Stimulated activated CD8-positive, alpha-beta memory T cell treated with anti-CD3 and anti-CD28 coated beads, Interleukin-4, amount 100 ng/mL, for 48 hours (primary cell): Measurements from ENCODE around the gene PPP6R2.
A peak's percentile ranks its signal among the peaks of the same experiment; 100 is the strongest.

Source experiments
- DNase-seq: peaks from one replicate; pipeline ENCODE4 v3.0.0-alpha.2; 2020

PPP6R2 gene

GRCh38 chr22:50454556-50455075, 111.5 kb downstream of the PPP6R2 start:
- no peak for DNase-seq

GRCh38 chr22:50455201-50455600, 112.1 kb downstream of the PPP6R2 start:
- DNase-seq = no peak

DNA sequence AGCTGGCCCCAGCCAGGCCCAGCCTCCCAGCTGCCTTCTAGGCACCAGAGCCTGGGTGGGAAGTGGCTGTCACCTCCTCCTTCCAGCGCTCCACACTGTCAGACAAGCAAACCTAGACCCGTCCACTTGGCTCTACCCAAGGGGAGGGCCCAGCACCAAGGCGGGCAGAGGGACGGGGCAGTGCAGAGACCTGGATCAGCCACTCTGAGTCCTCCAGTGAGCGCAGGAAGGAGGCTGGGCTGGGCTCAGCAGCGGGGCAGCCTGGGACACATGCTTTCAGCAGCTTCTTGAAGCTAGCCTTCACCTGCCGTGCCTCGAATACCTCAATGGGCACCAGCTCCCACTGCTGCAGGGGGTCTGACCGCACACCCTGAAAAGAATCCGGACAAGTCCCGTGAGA, 112.9 kb downstream of the PPP6R2 start:
- no peak for DNase-seq

DNA sequence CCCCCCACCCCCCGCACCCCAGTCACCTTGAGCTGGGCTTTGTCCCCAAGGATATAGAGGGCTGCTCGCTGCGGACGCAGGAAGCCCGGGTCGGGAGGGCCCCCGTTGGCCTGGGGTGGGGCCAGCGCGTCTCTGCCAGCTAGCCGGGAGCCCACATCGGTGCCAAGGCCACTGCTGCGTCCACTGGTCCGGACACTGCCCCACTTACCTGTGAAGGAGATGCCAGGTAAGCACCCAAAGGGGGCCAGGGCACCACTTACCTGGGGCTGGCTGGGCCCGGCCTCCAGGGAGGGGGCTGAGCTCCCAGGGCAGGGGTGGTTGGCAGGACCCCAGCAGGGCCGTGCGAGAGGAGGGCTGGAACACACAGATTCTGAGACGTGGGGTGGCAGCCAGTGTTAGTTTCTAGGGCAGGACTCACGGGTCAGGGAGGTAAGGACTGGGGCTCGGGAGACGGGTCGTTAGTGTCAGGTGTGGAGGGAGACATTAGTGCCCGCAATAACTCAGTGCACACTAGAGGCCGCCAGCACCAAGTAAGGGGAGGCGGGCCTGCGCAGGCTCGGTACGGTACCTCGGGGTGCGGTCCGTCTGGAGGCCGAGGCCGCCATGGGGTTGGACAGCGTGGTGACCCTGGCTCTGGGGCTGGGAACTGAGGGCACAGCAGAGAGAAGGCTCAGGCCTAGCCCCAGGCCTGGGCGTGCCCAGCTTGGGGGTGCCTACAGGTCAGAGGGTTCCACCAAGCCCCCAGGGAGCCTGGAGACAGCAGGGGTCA, 113.5 kb downstream of the PPP6R2 start:
- no peak for DNase-seq

- DNase-seq = no peak
These were observed 115.9 kb downstream of the PPP6R2 start for GRCh38 chr22:50459016-50459415.

DNA sequence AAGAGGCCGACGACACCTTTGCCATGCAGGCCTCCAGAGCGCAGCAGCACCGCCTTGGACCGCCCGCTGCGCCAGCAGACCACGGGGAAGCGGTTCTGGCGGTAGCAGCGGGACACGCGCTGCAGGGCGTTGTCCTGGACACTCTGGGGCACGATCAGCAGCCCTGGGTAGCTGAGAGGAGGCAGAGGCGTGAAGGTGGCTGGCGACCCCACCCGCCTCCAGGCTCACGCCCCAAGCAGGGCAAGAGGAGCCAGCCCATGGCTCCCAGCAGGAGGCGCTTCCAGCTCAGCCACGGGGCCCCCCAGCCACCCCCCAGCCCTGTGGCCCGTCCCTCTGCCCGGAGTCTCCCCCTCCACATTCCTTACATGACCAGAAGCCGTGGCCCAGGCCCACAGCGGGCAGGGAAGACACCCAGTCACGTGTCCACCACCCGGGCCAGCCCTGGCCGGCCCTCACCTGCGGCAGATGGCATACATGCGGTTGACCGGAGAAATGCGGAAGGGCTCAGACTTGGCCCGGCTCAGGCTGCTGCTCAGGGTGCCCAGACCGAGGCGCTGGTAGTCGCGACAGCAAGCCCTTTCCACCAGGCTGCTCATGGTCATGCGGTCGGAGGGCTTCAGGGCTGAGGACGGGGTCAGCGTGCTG, 116.5 kb downstream of the PPP6R2 start:
- no peak for DNase-seq

DNA sequence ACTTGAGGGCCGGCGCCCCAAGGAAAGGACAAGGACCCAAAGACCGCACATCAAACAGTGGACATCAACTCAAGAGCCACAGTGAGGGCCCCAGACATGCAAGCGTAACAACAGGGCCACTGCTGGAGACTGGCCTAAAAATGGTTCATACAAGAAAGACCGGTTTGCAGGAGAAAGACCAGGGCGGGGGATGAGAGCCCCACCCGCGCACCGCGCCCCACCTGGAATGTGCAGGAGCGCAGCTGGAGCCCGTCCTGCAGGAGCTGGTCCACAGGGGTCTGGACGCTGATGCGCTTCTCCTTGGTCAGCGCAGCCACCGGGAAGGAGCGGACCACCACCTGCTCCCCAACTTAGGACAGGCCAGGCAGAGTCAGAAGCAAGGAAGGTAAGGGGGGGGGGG, 117.8 kb downstream of the PPP6R2 start:
- DNase-seq = no peak

GRCh38 chr22:50461536-50461935, 118.4 kb downstream of the PPP6R2 start:
- DNase-seq = no peak

- DNase-seq = no peak
These were observed 118.9 kb downstream of the PPP6R2 start for GRCh38 chr22:50461979-50462540.

GRCh38 chr22:50463188-50463900, 120.2 kb downstream of the PPP6R2 start:
- DNase-seq = no peak

GRCh38 chr22:50464451-50464850, 121.3 kb downstream of the PPP6R2 start:
- DNase-seq = no peak

DNA sequence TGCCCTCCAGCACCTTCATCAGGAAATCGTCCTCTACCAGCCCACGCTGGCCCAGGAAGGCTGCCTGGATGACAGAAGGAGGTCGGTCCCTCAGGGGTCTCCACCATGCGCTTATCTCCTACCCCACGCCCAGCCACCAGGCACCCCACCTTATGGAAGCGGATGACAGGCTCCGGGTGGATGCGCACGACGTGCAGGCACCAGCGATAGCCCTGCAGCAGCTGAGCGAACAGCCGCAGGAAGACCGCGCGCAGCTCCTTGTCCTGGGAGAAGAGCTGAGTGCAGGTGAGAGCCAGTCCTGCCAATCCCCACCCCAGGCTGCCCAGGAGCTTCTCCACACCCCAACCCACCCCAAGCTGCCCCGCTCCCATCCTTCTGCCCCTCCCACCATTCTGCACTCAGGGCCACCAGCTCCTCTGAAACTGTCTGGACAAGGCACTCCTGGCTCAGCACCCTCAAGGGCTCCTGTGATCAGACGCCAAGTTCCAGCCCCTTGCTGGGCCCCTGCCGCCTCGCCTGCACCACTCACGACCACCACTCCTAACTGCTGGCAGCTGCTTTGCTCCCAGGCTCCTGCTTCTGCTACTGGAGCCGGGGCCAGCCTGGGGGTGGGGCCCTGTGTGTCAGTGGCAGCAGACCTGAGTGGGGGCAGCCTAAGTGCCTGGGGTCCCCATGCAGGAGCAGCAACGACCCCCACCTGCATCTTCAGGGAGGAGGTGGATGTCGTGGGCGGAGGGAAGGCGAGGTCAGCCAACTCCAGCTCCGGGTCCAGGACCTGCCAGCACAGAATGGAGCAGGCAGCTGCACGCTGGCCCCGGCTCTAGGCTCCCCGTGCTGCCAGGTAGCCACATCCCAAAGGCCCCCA, 122.2 kb downstream of the PPP6R2 start:
- no peak for DNase-seq

- no peak for DNase-seq
These were observed 124.2 kb downstream of the PPP6R2 start for GRCh38 chr22:50467341-50467740.

GRCh38 chr22:50467773-50468440, 124.8 kb downstream of the PPP6R2 start:
- no peak for DNase-seq

- DNase-seq = no peak
These were observed 125.5 kb downstream of the PPP6R2 start for GRCh38 chr22:50468626-50469025.

GRCh38 chr22:50469377-50470305, 126.5 kb downstream of the PPP6R2 start:
- DNase-seq = peak; percentile 95

DNA sequence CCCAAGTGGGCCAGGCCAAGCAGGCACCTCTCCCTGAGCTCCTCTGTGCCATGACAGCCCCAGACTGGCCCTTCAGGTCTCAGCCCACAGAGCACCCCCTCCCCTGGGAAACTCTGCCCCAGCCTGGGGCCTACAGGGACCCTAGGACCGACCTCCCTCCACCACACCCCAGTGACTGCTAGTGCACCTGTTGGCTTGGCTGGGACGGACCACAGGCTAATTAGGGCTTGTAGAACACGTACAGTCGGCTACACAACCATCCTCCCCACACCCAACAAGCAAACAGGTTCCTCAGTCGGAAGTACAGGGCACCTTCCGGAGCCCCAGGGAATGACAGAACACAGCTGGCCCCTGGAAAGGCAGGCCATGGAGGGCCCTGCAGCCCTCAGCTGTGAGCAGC, 127.4 kb downstream of the PPP6R2 start:
- peak; percentile 41 for DNase-seq

GRCh38 chr22:50471197-50471847, 128.2 kb downstream of the PPP6R2 start:
- no peak for DNase-seq

GRCh38 chr22:50471962-50472361, 128.8 kb downstream of the PPP6R2 start:
- no peak for DNase-seq

DNA sequence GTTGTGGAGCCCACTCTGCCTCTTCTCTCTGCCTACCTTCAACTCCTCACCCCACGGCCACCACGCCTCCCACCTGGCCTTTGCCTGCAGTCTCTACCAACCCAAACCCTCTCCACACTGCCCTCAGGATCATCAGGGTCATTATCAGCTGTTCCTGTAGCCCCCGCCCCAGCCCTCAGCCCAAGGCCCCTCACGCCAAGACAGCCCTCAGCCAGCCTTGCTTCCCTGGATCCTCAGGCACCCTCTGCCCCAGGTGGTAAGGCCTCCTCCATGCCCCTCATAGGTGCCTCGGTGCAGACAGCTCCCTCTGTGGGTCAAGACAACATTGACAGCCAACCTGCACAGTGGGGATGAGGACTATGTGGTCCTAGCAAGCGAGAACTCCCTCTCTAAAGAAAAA, 130.0 kb downstream of the PPP6R2 start:
- peak; percentile 68 for DNase-seq
